ENCODE results near the gene ELP1.
"Not testable (repeated sequence)": the region's sequence is repeated elsewhere in the genome, so short reads cannot be mapped to it uniquely, and the experiment has no call there.

Gene ELP1

DNA sequence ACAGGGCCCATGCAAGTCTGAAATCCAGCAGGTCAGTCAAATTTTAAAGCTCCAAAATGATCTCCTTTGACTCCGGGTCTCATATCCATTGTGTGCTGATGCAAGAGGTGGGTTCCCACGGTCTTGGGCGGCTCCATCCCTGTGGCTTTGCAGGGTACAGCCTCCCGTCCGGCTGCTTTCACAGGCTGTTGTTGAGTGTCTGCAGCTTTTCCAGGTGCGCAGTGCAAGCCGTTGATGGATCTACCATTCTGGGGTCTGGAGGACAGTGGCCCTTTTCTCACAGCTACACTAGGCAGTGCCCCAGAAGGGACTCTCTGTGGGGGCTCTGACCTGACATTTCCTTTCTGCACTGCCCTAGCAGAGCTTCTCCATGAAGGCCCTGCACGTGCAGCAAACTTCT, 85.6 kb downstream of the ELP1 start:
- not testable (repeated sequence) for DNase-seq

DNA sequence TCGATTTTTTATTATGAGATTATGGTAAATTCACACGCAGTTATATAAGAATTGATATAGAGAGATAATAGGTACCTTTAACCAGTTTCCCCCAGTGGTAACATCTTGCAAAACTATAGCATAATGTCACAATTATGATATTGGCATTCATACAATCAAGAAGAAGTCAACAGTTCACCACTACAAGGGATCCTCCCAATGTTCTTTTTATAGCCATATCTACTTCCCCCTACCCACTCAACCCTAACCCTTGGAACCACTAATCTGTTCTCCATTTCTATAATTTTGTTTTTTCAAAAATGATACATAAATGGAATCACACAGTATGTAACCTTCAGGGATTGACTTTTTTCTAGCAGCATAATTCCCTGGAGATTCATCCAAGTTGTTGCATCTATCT, 88.0 kb downstream of the ELP1 start:
- DNase-seq: no peak

DNA sequence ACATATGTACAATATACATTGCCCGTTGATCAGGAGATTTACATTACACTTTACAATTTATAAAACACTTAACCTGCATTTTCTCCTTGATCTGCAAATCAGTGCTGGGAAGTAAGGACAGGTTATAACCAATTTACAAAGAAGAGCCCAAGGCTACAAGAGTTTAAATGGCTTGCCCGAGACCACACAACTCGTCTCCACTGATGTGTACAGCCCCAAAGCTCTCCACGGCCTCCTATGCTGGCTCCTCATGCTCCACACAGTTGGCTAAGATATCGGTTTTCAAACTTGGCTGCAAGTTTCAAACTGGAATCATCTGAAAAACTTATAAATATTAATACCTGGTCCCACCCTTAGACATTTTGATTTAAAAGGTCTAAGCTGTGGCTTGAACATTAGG, 88.4 kb downstream of the ELP1 start:
- no peak for DNase-seq

DNA sequence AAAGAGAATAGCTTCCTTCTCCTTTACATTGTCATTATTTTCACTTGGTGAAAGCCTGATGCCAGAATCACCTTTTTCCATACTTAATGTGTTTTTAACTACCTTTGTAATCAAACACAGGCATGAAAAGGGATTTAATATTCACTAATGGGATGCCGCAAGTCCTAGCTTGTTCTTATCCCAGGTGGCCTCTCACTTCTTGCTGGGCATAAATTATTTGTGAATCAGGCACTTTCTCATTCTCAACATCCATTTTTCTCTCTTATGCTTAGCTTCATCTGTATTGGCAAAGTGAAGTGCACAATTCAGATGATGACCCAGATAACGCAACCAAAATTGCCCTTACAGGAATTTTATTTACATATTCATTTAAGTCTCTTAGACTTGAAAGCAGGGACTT, 89.1 kb downstream of the ELP1 start:
- DNase-seq: no peak

DNA sequence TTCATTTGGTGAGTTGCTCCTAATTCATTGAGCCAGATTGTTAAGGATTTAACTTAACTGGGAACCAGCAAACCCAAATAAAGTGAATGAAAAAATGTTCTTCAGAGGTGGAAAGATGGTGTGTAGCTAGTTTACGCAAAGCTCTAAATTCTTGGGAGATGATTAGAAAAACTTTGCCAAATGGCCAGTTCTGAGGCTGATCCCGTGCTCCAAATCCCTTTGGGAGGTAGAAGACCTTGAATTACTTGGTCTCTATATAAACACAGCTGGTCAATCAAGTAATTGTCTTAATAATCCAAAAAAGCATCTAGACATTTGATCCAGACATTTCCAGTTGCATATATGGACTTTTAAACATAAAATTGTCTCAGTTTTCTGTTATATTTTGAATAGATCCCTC, 89.5 kb downstream of the ELP1 start:
- no peak for DNase-seq

DNA sequence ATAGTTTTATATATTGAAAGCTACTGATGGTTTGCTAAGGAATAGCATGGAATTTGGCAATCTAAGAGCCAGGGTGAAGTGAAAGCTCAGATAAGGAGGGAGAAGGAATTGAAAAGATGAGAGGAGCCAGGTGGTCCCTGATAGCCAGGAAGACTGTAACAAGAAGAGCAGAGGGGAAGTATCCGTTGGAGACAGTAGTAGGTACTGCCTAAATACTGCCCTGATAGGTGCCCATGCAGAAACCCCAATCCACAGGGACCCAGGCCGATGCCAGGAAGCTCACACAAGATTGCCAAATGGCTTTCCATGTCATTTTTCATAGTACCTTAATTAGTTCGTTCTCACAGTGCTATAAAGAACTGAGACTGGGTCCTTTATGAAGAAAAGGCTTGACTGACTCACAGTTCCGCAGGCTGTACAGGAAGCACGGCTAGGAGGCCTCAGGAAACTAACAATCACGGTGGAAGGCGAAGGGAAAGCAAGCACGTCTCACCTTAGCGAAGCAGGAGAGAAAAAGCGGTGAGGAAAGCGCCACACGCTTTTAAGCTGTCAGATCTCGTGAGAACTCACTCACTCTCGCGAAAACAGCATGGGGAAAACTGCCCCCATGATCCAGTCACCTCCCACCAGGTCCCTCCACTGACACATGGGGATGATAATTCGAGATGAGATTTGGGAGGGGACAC, 91.2 kb downstream of the ELP1 start:
- DNase-seq: no peak

DNA sequence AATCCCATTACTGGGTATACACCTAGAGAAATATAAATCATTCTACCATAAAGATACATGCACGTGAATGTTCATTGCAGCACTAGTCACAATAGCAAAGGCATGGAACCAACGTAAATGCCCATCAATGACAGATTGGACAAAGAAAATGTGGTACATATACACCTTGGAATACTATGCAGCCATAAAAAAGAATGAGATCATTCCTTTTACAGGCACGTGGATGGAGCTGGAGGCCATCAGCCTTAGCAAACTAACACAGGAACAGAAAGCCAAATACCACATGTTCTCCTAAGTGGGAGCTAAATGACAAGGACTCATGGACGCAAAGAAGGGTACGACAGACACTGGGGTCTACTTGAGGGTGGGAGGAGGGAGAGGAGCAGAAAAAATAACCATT, 94.4 kb downstream of the ELP1 start:
- DNase-seq: not testable (repeated sequence)

DNA sequence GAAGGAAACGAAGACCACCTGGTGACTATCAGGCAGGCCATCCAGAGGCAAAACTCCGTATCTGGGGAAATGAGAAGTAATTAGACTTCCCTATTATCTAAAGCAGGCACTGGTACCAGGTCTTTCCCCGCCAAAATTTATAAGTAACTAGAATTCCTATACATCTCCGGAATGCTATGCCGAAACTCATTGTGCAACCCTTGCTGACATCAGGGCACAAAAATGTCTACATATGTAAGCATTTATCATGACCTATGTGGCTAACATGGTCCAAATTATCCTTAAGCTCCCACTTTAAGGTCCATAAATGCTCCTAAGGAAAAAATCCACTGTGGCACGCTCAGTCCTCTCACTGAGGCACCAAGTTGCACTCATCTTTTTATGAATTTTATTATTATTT, 95.9 kb downstream of the ELP1 start:
- no peak for DNase-seq

DNA sequence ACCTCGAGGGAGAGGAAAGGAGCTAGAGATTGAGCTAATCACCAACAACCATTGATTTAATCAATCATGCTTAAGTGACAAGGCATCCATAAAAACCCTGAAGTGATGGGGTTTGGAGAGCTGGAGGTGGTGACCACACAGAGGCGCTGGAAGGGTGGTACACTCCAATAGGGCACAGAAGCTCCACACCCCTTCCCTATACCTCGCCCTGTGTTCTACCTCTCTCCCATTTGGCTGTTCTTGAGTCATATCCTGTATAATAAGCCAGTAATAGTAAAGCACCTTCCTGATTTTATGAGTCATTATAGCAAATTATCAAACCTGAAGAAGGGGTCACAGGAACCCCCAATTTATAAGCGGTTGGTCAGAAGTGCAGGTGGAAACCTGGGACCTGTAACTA, 96.4 kb downstream of the ELP1 start:
- DNase-seq: no peak

DNA sequence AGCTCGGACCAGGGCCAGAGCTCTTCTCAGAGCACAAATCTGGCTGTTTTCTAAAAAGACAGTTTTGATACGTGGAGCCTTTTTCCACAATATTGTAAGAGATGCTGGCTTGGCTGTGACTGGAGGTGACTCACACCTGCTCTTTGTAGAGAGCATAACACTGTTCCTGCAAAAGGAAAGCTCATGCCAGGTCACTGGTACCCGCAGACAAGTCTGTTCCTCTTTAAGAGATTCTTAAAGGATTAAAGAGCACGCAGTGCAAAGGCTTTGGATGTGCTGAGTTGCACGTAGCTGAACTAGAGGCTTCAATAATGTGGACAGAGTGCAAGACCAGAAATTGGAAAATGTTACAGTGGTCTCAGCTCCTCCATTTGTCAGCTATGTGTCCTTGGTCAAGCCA, 97.1 kb downstream of the ELP1 start:
- no peak for DNase-seq

DNA sequence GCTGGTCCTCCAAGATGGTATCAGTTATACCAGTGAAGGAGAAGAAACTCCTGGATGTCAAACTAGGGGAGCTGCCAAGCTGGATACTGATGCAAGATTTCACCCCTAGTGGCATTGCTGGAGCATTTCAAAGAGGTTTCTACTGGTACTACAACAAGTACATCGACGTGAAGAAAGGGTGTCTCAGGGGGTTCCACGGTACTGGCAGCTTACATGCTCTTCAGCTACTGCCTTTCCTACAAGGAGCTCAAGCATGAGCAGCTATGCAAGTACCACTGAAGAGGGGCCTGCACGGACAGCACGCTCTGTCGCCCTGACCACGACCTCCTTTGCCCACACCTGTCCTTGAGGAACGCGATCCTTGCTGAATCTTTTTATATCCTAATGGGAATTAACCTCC, 97.6 kb downstream of the ELP1 start:
- no peak for DNase-seq

DNA sequence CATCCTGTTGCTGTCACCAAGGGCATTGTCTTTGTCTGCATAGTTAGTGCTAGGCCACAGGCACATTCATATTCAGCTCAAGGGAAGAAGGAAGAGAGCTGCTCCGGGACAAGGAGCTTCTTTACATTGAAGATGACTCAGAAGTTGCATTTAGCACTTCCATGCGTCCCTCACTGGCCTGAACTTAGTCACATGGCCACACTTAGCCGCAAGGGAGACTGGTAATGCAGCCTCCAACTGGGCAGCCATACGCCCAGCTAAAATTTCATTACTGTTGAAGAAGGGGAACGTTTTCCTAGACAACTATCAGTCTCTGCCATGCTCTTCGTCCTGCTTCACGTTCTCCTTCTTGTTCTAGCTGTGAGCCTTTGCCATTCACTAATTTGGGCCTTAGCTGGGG, 98.1 kb downstream of the ELP1 start:
- DNase-seq: no peak

DNA sequence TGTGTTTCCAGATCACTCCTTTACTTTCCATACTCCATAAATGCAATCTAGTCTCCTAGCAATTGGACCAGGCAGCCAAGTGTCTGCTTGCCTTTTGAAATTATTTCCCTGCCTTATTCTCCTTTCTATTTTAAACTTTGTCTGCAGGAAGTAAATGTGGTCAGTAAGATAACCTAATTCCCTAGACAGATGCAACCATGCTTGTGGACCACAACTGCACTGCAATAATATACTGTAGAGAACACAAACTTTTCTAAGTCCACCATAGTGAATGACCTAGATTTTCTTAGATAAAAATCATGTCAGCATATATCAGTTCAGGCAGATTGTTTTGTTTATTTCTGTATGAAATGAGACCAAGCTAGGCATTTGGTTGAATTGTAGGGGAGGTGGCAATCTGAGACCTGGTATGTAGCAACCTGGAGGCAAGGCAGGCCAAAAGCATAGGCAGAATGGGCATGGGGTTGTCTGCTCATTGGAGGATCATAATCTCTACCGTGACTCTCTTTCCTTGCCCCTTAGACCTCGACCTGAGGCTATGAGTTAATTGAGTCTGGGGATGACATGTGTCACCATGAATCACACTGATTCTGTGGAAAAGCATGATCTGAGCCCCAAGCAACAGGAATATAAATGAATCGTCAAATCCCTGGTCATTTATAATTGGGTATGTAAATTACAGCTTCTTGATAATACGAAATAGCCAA, 98.8 kb downstream of the ELP1 start:
- DNase-seq: no peak

DNA sequence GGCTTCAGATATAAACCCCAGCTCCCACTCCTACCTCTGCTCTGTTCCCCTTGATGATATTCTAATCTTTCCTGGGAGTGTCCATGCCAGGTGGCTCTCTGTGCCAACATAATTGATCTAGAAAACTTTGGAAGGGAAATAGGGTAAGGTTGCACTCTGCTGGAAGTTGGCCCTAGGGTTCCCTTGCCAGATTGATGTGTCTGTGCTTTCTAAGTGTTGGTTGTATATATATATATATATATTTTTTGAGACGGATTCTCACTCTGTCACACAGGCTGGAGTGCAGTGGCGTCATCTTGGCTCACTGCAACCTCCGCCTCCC, 101.8 kb downstream of the ELP1 start:
- DNase-seq: no peak

DNA sequence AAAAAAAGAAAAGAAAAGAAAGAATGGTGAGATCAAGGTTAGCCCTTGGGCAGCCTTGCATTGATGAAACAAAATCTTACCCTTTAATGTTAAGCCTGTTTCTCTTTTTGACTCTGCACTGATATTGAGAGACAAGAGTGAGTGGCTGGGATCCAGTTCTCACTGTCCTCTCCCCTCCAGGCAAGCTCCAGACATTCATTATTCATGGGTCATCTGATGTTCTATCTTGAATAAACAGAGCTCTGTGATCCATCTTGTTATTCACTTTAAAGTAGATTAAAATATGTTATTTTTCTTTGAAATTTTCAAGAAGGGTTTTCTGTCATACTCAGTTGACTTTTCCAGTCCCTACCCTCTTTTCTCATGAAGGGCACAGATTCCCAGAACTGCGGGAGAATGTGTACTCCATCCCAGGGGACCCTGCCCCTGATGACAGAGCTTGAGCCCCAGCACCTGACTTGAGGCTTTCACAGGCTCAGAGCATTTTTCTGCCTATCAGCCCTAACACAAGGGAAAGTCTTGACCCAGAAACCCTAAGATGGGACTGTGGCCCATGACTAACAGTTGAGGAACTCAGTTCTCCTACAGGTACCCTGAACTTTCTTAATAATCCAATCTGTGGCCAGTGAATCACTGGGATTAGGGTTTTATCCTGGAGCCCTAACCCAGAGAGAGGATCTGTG, 102.3 kb downstream of the ELP1 start:
- DNase-seq: no peak

DNA sequence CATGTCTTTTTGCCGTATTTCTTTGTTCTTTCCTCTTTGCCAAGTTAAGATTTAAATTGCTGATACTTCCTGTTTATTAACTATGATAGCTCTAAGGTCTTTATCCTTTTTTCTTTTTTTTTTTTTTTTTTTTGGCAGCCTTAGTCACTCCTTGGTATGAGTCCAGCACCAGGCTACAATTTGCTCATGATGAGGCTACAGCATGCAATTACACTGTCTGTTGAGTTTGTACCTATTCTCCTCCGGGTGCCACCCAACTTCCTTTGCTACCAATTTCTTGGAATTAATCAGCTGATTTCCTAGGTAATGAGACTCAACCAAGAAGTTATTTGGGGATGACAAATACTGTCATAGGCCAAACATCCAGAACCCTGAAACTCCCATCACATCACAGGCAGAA, 103.7 kb downstream of the ELP1 start:
- no peak for DNase-seq

DNA sequence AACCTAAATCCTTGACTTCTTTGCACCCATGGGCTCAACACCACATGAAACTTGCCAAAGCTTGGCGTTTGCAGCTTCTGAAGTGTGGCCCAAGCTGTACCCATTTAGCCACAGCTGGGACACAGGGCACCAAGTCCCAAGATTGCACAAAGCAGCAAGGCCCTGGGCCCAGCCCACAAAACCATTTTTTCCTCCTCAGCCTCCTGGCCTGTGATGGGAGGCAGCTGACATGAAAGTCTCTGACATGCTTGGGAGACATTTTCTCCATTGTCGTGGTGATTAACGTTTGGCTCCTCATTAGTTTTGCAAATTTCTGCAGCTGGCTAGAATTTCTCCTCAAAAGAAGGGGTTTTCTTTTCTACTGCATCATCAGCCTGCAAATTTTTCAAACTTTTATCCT, 110.1 kb downstream of the ELP1 start:
- no peak for DNase-seq
